SH-SY5Y (cell line): ENCODE measurements around the gene TMEM109.

Experiments
- GATA2 ChIP-seq: IDR thresholded peaks from 2 replicates; pipeline ENCODE4 v1.6.1; 2011; ENCODE audit warnings: mild to moderate bottlenecking, low read depth, low read length
- GATA3 ChIP-seq: IDR thresholded peaks from 2 replicates; pipeline ENCODE4 v1.6.1; 2011; ENCODE audit warnings: low read depth, mild to moderate bottlenecking, low read length, moderate library complexity

Gene TMEM109

DNA sequence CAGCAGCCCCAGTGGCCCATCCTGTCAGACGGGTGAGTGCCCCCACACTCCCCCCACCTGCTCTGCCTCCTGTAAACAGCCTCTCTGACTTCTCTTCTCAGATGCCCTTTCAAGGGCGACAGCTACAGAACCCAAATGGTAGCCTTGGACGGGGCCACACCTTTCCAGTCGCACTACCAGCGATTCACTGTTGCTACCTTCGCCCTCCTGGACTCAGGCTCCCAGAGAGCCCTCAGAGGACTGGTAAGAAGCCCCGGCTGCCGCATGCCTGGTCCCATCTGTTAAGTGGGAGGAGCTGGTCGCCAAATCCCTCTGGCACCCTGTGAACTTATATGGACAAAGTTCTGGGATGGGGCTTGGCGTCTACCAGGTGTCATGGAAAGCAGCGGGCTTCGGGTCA lies 40.4 kb upstream of the TMEM109 start:
- TF ChIP-seq GATA2 (no peak), GATA3 (no peak)

DNA sequence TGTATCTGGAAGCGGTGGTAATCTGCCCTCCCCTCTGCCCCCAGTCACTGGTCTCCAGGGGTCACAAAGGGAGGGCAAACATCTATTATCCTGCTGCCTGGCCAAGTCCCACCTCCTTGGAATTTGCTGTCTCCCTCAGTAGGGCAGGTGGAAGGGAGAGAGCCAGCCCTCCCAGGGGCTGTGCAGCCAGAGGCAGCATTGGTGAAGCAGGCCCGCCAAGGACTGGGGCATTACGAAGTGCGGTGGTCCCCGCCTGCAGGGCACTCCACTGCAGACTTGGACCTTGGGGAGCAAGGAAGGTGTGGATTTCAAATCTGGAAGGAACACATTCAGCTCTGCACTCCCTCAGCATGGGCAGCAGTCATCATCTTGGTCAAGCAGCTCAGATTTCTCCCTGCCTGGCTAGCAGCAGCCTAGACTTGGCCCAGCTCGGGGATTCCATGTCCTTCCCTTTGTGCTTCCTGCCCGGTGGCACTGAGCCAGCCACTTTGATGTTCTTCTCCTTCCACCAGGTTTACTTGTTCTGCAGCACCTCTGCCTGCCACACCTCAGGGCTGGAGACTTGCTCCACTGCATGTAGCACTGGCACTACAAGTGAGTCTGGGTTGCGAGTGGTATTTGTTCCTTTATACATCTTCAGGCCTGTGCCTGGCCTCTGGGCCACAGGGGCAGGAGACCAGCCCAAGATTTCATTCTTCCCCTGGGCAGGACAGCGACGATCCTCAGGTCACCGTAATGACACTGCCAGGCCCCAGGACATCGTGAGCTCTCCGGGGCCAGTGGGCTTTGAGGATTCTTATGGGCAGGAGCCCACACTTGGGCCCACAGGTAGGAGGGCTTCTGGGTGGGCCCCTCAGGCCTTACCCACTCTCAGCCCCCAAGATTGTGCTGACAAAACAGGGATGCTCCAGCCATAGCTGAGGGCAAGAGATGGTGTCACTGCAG lies 39.3 kb upstream of the TMEM109 start:
- no peak for TF ChIP-seq GATA3
- TF ChIP-seq GATA2 = no peak

DNA sequence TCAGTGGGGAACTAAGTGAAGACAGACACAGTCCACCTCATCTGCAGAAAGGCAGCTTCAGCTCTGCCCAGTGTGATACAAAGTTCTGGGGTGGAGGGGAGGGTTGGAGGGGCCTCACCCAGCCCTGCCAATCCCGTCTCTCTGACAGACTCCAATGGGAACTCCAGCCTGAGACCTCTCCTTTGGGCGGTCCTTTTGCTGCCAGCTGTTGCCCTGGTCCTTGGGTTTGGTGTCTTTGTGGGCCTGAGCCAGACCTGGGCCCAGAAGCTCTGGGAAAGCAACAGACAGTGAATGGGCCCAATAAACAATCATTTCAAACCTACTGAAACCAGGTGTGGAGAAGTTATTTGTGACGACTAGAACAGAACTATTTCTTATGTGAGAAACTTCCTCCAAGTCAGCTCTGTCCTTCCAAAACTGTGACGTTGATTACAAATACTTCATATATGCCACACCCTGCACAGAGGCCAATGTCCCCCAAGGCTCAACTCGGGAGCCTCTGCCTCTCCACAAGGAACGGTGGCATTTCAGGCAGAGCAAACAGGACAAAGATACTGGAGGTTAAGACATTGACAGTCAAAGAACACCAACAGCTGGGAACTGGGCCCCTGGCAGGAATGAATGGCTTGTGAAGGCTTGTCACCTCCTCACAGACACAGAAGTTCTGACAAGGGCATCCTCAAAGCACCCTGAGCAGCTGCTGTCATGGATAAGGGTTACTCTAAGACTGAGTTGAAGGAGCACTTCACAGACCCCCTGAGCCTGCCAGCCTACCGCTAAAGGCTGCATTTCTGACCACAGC lies 38.4 kb upstream of the TMEM109 start:
- TF ChIP-seq GATA2 (no peak), GATA3 (no peak)

DNA sequence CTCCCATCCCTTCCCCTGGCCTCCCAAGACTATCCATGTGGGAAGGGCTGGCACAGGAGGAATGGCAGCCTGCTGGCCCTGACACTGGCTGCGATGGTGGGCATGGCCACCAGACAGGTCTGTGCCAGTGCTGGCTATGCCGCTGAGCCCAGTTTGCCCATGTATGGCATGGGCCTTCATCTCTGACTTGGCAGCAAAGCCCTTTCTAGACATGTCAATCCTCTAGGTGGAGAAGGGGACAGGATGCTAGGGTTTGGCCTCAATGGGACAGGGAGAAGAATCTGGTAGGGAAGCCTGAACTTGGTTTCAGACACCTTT lies 37.8 kb upstream of the TMEM109 start:
- TF ChIP-seq GATA3 = no peak
- TF ChIP-seq GATA2 = no peak

DNA sequence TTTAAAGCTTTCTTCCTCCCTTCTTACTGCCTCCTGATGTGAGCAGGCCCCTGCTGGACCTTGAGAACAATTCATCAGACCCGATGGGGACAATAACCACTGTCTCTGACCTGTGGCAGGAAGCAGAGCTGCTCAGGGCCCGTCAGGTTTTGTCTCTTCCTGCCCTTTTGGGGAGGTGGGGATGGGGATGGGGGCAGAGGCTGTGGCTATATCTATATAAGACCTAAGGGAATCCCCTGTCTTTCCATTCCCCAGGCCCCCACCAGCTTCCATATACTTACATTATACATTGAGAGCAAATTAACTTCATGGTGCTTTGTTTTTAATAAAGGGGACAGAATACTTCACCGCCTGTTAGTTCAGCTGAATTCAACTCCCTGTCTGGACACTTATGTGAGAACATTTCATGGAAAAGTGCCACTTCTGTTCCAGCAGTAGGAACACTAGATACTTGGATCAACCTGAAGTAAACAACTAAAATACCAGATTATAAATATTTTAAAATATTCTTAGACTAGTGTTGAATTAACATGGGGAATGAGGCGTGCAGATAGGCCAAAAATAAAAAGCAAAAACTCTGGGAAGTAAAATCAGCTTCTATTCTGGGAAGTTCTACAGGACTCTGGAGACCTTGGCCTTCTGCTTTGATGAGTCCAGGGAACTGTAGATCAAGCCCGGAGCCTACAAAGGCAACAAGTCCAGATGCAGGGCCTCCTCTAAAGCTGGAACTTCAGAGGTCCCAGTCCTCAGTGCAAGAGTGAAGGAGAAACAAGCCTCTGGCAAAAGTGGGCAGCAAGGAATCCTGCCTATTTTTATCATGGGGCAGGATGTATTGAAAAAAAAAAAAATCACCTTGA lies 35.5 kb upstream of the TMEM109 start:
- no peak for TF ChIP-seq GATA3
- TF ChIP-seq GATA2 = no peak

DNA sequence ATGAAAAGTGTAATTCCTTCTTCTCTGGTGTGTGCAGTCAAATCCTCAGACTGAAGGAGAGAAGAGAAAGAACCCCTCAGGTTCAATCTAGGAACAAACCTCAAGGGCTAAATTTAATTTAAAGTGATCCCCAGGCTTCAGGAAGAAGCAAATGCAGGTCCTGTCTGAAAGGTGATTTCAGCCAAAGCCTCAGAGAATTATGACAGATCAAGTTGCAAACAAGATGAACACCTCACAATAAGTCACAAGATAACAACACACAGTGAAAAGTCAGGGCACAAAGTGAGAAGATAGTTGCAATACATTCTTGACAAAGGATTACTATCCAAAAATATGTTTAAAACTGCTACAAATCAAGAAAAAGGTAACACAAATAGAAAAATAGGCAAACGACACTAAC lies 34.9 kb upstream of the TMEM109 start:
- TF ChIP-seq GATA3 = no peak

DNA sequence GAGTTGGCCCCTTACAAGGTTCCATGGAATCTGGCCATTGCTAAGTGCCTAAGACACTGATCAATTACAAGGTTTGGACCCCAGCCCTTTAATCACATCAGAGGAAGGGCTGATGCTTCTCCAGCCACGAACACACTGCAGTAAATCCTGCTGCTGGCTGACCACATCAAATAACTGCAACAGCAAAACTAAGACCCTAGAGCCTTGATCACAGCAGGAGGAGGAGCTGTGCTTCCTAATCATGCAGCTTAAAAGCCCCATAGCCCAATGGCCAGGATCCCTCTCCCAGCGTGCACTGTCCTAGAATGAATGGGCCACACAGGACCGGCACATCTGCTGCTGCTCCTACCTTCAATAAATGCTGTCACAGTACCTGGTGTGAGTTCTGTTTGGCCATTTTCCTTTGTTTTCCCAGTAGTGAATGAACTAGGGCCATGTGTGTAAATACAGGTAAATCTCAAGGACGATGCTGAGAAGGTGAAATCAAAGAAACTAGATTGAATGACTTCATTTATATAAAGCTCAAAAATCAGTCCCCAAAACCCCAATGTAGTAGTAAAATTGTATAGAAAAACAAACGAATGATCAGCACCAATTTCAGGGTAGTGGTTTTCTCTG lies 33.9 kb upstream of the TMEM109 start:
- TF ChIP-seq GATA2 (no peak), GATA3 (no peak)

DNA sequence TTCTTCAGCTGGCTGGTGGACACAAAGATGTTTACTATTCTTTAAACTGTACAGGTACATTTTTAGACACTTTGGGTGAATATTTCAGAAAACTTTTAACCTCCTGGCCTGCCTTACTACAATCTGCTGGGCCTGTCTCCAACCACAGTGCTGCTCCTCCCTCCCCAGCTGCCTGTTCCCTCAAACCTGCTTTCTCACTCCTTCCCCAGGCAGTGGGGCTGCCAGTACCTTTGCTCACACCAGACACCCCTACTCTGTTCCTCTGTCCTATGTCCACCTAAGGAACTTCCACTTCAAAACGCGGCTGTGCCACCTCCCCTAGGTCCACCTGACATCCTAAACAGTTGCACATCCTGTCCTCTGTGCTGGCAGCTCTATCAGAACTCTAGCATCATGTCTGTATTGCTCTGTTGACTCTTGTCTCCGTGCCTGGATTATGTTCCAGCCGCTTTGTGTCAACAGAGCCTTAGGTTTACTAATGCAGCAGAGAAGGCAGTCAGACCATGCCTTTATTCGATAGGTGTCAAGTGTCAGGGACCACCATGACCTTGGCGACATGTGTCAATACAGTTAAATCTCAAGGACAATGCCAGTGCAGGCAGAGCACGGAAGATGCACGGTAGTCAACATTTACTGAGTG lies 33.2 kb upstream of the TMEM109 start:
- no peak for TF ChIP-seq GATA3

DNA sequence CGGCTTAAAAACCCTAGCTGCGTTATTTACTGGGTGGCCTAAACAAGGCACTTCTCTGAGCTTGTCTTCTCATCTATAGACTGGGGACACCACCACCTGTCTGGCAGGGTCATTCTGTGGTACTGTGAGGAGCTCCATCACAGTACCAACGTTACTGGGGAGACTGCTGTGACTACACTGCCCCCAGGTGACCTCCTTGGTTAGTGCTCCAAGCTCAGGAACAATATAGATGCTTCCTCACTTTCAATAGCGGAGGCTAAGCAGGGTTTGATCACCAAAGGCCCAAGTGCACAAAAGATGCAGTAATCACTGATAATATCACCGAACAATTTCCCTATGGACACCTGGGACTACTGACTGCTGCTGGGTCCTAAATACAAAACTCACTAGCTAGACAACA lies 26.4 kb upstream of the TMEM109 start:
- TF ChIP-seq GATA2 = no peak
- no peak for TF ChIP-seq GATA3

DNA sequence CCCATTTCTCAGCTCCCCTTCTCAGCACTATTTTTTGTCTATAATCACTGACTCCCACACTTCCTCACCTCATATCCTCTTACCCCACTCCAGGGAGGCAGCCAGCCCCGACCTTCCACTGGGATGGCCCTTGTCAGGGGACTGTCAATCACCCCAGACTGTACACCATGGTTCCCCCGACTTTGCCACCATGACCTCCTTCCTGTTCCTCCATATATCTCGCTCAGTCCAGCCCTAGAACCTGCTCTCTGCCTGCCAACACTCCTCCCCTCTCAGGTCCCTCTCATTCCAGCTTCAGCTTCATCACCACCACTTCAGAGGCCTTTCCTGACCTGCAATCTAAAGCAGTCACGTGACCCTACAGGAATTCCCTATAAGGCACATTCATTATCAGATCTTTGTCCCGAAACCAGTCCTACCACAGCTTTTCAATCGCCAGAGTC lies 24.1 kb upstream of the TMEM109 start:
- TF ChIP-seq GATA2 = no peak
- no peak for TF ChIP-seq GATA3

DNA sequence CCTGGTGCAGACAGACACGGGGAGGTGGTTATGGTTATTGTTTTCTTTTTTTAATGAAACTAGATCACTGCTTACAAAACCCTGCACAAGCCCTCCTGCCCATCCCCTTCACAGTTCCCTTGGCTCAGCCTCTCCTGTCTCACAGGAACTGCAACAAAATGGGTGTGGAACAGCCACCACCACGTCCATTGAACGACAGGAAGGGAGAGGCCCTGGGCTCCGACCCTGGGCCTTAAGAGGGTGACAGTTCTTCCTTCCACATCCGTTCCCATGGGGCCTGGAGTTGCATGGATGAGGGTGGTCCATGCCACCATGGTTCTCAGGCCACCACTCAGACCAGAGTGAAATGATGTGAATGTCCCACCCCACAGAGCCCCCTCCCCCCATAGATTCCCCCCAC lies 23.3 kb upstream of the TMEM109 start:
- TF ChIP-seq GATA3 (no peak), GATA2 (no peak)

DNA sequence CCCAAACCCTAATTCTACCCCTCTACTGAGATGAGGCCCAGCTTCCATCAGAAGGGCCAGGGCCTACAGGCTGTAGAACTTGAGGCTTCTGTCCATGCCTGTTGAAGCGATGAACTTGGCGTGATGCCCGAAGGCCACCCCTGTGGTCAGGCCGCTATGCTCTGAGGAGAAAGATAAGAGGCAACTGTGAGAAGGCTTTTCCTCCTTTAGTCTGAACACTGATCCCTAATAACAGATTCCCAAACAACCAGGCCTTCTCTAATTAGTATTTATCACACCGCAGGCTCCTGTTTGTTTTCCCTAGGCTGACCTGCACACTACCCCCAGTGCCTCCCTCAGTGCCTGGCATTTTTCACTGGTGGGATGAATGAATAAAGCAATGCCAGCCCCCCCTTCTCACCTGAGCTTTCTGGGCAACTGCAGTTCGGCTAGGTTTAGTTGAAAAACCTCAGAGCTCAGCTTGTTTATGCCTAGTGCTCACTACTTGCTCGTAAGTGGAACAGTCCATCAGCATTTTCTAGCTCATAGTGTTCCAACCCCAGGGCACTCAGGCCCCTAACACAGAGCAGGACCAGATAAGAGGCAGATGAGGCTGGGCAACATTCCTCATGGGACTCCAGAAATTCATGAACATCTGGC lies 22.7 kb upstream of the TMEM109 start:
- no peak for TF ChIP-seq GATA2
- no peak for TF ChIP-seq GATA3

DNA sequence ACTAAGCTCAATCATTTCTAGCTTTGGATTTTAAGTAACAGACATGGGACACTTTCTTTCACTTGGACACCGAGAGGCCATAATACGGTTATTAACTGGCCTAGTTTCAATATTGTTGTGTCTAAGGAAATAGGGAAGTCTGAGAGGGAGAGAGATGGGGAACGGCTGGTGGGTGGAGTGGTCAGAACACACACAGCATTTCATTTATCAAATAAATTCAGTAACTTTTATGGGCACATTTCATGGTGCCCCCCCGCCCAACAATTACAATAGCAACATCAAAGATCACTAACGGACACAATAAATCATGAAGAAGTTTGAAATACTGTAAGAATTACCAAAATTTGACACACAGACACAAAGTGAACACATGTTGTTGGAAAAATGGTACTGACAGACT lies 18.3 kb upstream of the TMEM109 start:
- TF ChIP-seq GATA3 = no peak
- no peak for TF ChIP-seq GATA2
